HG03097 (cell line): ENCODE measurements around the gene PCDH9.
"Not testable (repeated sequence)": the region's sequence is repeated elsewhere in the genome, so short reads cannot be mapped to it uniquely, and the experiment has no call there.

ENCODE experiments used
- ATAC-seq: cut with Tn5 transposase; IDR thresholded peaks from one replicate; pipeline ENCODE4 v1.9.1; 2021; ENCODE audit not compliant: unreplicated experiment, low FRiP score

The PCDH9 gene

GRCh38 chr13:66264971-66265370 lies 965.2 kb downstream of the PCDH9 start:
- ATAC-seq, result no peak

GRCh38 chr13:66262330-66262729 lies 967.8 kb downstream of the PCDH9 start:
- no peak for ATAC-seq

DNA sequence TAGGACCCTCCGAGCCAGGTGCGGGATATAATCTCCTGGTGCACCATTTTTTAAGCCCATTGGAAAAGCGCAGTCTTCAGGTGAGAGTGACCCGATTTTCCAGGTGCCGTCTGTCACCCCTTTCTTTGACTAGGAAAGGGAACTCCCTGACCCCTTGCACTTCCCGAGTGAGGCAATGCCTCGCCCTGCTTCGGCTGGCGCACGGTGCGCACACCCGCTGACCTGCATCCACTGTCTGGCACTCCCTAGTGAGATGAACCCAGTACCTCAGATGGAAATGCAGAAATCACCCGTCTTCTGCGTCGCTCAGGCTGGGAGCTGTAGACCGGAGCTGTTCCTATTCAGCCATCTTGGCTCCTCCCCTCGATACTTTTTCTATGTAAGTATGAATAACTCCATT lies 970.7 kb downstream of the PCDH9 start:
- ATAC-seq, result not testable (repeated sequence)
